Cardiac fibroblast (primary cell): ENCODE results near the gene MAST2.
A peak's percentile ranks its signal among the peaks of the same experiment; 100 is the strongest.

Source experiments
- DNase-seq, 2 donors: peaks; one replicate each; pipeline versions ENCODE4 v3.0.0 to v3.0.0-alpha.2; 2010; ENCODE audit warnings: low read depth in 2 of 2
- H3K4me3 ChIP-seq, 2 donors: replicated peaks in 1 of 2; 1 replicate in 1 of 2; 2 replicates in 1 of 2; pipeline ENCODE4 v1.5.1; 2011; ENCODE audit warnings: low read depth in 2 of 2, low read length in 2 of 2, mild to moderate bottlenecking in 2 of 2, moderate library complexity in 1 of 2
- TF ChIP-seq, protein P1 (sequence below): IDR thresholded peaks from one replicate; pipeline ENCODE4 v1.5.1; 2011; ENCODE audit warnings: low read depth, mild to moderate bottlenecking, low read length, inconsistent platforms

Gene MAST2

DNA sequence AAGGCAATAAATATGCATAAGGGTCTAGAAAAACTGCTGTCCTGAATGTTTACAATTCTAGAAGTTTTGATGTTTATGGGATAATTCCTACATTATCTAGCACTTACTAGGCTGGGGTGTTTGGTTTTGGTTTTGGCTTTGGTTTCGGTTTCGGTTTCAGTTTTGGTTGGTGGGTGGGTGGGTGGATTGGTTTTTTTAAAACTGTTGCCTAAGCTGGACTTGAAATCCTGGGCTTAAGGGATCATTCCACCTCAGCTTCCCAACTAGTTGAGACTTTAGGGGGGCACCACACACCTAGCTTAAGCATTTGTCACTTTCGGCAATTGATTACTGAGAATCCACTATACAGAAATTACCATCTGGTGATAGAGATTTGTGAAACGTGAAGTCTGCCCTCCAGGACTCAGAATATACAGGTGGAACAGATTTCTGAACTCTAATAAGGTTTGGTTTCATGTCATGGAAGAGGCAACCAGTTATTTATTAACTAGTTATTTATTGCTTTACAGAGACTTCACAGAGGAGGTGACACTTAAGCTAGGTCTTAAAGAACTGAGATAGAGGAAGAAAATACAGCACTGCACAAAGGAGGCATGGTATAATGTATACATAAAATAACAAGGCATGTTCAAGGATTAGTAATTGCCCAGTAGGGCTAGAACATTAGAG is 259.4 kb downstream of the MAST2 start:
- H3K4me3 ChIP-seq, result no peak overlapping the region
- TF ChIP-seq, protein P1, sequence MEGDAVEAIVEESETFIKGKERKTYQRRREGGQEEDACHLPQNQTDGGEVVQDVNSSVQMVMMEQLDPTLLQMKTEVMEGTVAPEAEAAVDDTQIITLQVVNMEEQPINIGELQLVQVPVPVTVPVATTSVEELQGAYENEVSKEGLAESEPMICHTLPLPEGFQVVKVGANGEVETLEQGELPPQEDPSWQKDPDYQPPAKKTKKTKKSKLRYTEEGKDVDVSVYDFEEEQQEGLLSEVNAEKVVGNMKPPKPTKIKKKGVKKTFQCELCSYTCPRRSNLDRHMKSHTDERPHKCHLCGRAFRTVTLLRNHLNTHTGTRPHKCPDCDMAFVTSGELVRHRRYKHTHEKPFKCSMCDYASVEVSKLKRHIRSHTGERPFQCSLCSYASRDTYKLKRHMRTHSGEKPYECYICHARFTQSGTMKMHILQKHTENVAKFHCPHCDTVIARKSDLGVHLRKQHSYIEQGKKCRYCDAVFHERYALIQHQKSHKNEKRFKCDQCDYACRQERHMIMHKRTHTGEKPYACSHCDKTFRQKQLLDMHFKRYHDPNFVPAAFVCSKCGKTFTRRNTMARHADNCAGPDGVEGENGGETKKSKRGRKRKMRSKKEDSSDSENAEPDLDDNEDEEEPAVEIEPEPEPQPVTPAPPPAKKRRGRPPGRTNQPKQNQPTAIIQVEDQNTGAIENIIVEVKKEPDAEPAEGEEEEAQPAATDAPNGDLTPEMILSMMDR, result no peak
- DNase-seq, result peak; percentile 7 to 11

DNA sequence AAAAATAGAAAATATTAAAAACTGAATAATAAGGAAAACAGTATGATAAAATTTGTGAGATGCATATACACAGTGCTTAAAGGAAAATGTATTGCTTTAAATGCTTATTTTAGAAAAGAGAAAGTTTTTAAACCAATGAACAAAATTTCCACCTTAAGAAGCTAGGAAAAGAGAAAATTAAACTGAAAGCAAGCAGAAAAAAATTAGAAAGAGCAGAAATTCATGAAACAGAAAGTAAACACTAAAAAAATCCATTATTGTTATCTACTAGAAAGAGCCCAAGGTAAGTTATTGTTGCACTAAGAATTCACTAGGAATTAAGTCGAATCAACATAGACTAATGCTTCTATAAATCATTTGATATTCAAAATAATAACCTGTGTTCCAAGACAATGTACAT is 261.3 kb downstream of the MAST2 start:
- TF ChIP-seq, protein P1, result no peak
- no peak for DNase-seq
- H3K4me3 ChIP-seq, result no peak overlapping the region

DNA sequence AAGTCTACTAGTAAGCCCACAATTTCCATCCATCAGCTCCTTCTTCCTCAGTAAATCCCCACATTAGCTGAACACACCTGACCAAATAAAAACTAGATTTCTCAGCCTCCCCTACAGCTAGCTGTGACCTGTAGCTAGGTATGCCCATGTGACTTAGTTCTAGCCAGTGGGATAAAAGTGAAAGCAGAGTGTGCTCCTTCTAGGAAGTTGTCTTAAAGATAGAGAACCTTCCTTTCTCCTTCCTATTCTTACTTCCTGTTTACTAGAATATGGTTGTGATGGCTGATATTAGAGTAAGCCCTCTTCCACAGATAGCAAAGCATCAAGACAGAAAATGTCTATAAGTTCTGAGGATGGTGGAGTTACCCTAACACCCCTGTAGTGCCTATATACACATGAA is 262.0 kb downstream of the MAST2 start:
- TF ChIP-seq, protein P1, result no peak
- peak in 1 of 2 donors; percentile 6 for DNase-seq
- H3K4me3 ChIP-seq, result no peak overlapping the region

DNA sequence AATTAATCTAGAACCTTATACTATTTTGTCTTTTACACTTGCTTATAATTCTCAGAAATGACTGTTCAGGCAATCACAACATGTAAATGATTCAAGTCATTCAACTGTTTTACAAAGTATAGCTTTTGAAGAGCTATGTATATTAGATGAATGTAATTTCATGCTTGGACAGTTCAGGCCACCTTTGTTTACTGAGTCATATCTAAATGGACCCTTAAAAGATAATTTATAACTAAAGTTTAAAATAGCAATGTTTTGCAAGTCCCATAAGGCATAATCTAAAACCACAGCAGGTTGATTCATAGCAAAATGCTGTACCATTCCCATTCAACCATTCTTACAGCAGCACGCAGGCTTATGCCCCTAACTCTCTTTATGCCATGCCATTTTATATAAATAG is 264.2 kb downstream of the MAST2 start:
- DNase-seq, result no peak
- TF ChIP-seq, protein P1, result no peak

GRCh38 chr1:46068525-46068924 is 265.1 kb downstream of the MAST2 start:
- DNase-seq, result no peak
- no peak overlapping the region for H3K4me3 ChIP-seq
- TF ChIP-seq, protein P1, result no peak

More for the DNA sequence above, 264.2 kb downstream of the MAST2 start:
- no peak overlapping the region for H3K4me3 ChIP-seq

GRCh38 chr1:46070164-46070814 is 266.9 kb downstream of the MAST2 start:
- no peak overlapping the region for H3K4me3 ChIP-seq
- DNase-seq, result no peak

More at GRCh38 chr1:46070164-46070814, 266.9 kb downstream of the MAST2 start:
- TF ChIP-seq, protein P1, result no peak
